Measurements from ENCODE around the gene SCN8A. TPM values are rescaled to one million over a fixed set of nuclear protein-coding genes. Genes with fewer than 3 reads are reported as not detected.

The SCN8A gene
- total RNA-seq: 0.23 and 0.30 TPM in 2 replicates

GRCh38 chr12:51591016-51591901, at the start of gene SCN8A:
SCN8A (plus strand) TSS chr12:51591233; CDS start chr12:51662818, 71,585 bp downstream.

DNA sequence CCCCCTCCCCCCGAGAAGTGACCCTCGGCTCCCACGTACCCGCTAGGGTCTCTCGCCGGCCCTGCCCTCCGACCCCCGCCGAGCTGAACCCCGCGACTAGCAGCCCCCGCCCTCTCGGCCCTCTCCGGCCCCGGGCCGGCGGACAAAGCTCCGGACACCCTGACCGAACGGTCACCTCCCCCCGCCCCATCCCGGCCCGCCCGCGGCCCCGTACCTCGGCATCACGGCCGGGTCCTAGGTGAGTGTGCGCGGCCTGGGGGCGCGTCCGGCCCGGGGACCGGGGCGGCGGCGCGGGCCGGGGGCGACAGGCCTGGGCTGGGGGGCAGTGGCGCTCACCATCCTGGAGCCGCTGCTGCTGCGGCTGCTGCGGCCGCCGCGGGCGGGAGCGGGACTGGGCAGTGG, 257.3 kb downstream of the SCN8A start, which contains the start of gene FIGNL2:
TSS of gene FIGNL2 (minus strand) at position 393 of the 402 bp plus-strand sequence. CDS start 26,305 bp downstream, outside the sequence.

Other genes with a start within 250 kb of the SCN8A start
- gene CELA1, start 244.6 kb upstream of the SCN8A start, total RNA-seq: not detected in 2 replicates
- 47.2 and 72.2 TPM in 2 replicates for gene GALNT6, start 199.8 kb upstream of the SCN8A start, total RNA-seq
- gene SLC4A8, start 166.4 kb upstream of the SCN8A start, total RNA-seq: 0.30 and 0.70 TPM in 2 replicates